A549 (cell line): ENCODE results near the gene EXOC3.

ENCODE experiments used
- CTCF ChIP-seq: fragments of >200 bp; sonication (Bioruptor Twin); formaldehyde crosslinking; IDR thresholded peaks from 3 replicates; pipeline ENCODE4 v1.5.1; 2016
- E2F6 ChIP-seq: IDR thresholded peaks from 2 replicates; pipeline ENCODE4 v1.6.1; 2012; ENCODE audit warnings: low read depth, borderline replicate concordance
- MAX ChIP-seq: IDR thresholded peaks from 2 replicates; pipeline ENCODE4 v1.6.1; 2012
- POLR2A ChIP-seq: IDR thresholded peaks from 2 replicates; pipeline ENCODE4 v1.6.1; 2012; ENCODE audit warnings: mild to moderate bottlenecking, low read length
- REST ChIP-seq: fragments of 200-600 bp; sonication (generic); IDR thresholded peaks from 2 replicates; pipeline ENCODE4 v1.6.1; 2016; ENCODE audit warnings: antibody characterized with exemption, mild to moderate bottlenecking, moderate library complexity
- RFX5 ChIP-seq: fragments of 450-650 bp; IDR thresholded peaks from 2 replicates; pipeline ENCODE4 v1.7.1; 2014; ENCODE audit warnings: antibody characterized with exemption, mild to moderate bottlenecking, moderate library complexity
- TFCP2L1 ChIP-seq: fragments of 250-450 bp; sonication (Bioruptor Pico); IDR thresholded peaks from 2 replicates; pipeline ENCODE4 v1.5.0; 2021; ENCODE audit warnings: mild to moderate bottlenecking
- USF2 ChIP-seq: fragments of 450-650 bp; IDR thresholded peaks from 2 replicates; pipeline ENCODE4 v1.6.1; 2014; ENCODE audit warnings: antibody characterized with exemption
- ZC3H11A ChIP-seq: fragments of 450-650 bp; IDR thresholded peaks from 2 replicates; pipeline ENCODE4 v1.6.1; 2014; ENCODE audit warnings: antibody characterized with exemption, mild to moderate bottlenecking

- TF ChIP-seq CTCF: no peak
- TF ChIP-seq RFX5: no peak
- TF ChIP-seq E2F6: no peak
- TF ChIP-seq POLR2A: no peak
- no peak for TF ChIP-seq USF2
- no peak for TF ChIP-seq REST
- no peak for TF ChIP-seq MAX
- TF ChIP-seq ZC3H11A: no peak
- TF ChIP-seq TFCP2L1 (CRISPR knock-in tag): no peak
Observed at GRCh38 chr5:482506-482905, 39.5 kb downstream of the EXOC3 start.
